ENCODE measurements around the gene LAMA2.

DNA sequence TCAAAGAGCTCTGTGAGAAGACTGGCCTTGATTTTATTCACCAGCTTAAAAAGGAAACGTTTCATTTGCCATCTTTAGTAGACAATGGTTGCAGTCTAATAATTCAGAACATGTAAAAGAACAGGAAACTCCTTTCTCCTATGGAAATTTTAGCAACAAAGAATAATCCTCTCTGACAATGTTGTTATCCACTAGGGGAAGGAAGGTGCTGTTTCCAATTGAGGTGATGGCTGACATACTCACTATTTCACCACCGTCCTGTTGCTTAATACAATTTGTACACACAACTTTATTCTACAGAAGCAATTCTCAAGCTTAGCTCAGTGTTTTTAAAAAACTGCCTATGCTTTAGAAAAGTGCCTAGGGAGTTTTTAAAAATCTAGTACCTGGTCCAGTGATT lies 634.4 kb downstream of the LAMA2 start:
- TF ChIP-seq POLR2A (IDR thresholded peaks at IDR 0.05) (no peak), CTCF (IDR thresholded peaks at IDR 0.05 in 8 of 11, conservative IDR thresholded peaks at IDR 0.05 in 3 of 11) (no peak)

Data from spleen (tissue), 7 donors.